Upper lobe of left lung (tissue), 4 donors: ENCODE data around the gene ZSWIM8.

ENCODE experiments used
- EP300 ChIP-seq, 4 donors: sonication (generic); formaldehyde crosslinking; IDR thresholded peaks; one replicate each; pipeline ENCODE4 v1.5.1; 2017; ENCODE audit warnings: antibody characterized with exemption in 4 of 4, control low read depth in 2 of 4
- POLR2A ChIP-seq, 4 donors: fragments of 450-650 bp; IDR thresholded peaks; one replicate each; pipeline ENCODE4 v1.5.1; 2016 to 2017; ENCODE audit warnings: antibody characterized with exemption in 4 of 4, mild to moderate bottlenecking in 2 of 4
- POLR2AphosphoS5 ChIP-seq, 2 donors: sonication (generic); formaldehyde crosslinking; IDR thresholded peaks; one replicate each; pipeline ENCODE4 v1.5.1; 2017; ENCODE audit warnings: antibody characterized with exemption in 2 of 2
- TF ChIP-seq, protein P1 (sequence below), 6 experiments: fragments of 450-650 bp in 4 of 6; fragments of 200-600 bp in 2 of 6; sonication (generic) in 2 of 6; IDR thresholded peaks; one replicate each; pipeline ENCODE4 v1.5.1; 2016 to 2019; ENCODE audit warnings: antibody characterized with exemption in 6 of 6

DNA sequence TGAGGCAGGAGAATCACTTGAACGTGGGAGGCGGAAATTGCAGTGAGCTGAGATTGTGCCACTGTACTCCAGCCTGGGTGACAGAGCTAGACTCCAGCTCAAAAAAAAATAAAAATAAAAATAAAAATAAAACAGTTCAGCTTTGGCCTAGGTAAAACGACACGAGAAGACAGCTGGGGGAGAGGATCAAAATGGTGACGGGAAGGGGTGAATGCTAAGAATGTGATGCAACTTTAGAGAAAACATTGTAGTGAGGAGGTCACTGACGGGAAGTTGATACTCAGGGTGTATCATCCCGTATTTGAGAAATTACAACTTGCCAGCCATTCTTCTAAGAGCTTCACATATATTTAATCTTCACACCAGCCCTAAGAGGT, 24.9 kb downstream of the ZSWIM8 start:
- TF ChIP-seq, protein P1, sequence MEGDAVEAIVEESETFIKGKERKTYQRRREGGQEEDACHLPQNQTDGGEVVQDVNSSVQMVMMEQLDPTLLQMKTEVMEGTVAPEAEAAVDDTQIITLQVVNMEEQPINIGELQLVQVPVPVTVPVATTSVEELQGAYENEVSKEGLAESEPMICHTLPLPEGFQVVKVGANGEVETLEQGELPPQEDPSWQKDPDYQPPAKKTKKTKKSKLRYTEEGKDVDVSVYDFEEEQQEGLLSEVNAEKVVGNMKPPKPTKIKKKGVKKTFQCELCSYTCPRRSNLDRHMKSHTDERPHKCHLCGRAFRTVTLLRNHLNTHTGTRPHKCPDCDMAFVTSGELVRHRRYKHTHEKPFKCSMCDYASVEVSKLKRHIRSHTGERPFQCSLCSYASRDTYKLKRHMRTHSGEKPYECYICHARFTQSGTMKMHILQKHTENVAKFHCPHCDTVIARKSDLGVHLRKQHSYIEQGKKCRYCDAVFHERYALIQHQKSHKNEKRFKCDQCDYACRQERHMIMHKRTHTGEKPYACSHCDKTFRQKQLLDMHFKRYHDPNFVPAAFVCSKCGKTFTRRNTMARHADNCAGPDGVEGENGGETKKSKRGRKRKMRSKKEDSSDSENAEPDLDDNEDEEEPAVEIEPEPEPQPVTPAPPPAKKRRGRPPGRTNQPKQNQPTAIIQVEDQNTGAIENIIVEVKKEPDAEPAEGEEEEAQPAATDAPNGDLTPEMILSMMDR (IDR thresholded peaks at IDR 0.05): no peak
- TF ChIP-seq POLR2AphosphoS5 (IDR thresholded peaks at IDR 0.05): no peak
- no peak for TF ChIP-seq POLR2A (IDR thresholded peaks at IDR 0.05)
- TF ChIP-seq EP300 (IDR thresholded peaks at IDR 0.05): no peak
